HG03095 (cell line): ENCODE measurements around the gene VSIR.

Experiments
- ATAC-seq: cut with Tn5 transposase; IDR thresholded peaks from one replicate; pipeline ENCODE4 v1.9.1; 2021; ENCODE audit warnings: moderate library complexity; ENCODE audit not compliant: unreplicated experiment

VSIR gene

DNA sequence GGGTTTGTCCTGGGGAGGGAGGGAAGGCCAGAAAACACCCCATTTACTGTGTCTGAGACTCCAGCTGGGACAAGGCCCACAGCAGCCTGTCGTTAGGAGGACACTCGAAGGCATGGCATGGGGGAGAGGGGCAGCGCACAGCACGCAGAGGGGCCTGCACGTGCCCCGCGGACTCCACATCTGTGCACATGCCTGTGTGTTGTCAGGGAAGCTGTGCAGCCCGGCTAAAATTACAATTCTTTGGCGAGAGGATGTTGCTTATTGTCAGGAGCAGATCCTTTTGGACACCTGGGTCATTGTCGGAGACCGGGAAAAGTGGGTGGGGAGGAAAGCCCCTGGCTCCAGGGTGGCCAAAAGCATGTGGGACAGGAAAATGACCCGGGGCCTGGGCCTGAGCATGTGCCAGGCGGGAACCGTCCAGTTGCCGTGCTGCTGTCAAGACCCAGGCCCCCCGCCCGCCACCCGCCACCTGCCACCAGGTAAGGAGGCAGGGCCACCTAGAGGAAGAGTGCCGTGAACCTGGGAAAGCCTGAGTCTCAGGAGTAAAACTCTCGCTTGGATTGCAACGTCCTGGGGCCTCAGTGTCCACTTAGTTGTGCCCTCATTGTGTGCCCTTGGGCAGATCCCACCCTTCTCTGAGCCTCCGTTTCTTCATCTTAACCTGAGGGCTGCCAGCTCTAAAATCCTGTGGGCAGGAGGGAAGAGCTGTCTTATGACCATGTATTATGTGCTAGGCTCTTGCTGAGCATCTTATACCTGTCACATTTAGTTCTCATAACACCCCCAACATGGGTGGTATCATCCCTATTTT, 7.2 kb downstream of the VSIR start:
- ATAC-seq = no peak

DNA sequence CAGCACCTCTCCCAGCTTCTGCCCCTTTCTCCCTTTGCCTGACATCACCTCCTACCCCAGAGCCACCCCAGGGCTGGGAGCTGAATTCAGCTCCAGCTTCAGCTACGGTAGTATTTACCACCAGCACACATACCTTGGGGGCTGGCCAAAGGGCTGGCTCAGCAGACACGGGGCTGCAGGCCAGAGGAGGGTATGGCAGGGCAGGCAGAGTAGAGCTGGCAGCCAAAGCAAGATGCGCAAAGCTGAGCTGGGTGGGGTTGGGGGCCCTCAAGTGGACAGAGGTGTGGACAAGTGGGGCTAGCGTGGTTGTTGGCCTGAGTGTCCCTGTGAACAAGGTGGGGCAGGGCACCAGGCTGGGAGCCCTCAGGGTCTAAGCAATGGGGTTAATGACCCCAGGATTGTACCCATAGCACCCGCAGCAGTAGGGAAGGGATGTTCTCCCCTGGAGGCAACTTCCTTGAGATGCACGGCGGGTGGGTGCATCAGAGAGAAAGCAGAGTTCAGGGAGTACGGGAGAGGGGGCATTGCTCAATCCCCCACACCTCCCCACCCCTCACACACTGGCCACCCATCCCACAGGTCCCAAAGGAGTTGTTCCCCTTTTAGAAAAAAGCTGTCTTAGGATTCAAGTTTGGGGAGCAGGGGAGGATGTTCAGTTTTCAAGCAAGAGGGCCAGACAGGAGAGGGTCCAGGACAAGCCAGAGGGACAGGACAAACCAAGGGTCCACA, 8.0 kb downstream of the VSIR start:
- ATAC-seq = no peak

DNA sequence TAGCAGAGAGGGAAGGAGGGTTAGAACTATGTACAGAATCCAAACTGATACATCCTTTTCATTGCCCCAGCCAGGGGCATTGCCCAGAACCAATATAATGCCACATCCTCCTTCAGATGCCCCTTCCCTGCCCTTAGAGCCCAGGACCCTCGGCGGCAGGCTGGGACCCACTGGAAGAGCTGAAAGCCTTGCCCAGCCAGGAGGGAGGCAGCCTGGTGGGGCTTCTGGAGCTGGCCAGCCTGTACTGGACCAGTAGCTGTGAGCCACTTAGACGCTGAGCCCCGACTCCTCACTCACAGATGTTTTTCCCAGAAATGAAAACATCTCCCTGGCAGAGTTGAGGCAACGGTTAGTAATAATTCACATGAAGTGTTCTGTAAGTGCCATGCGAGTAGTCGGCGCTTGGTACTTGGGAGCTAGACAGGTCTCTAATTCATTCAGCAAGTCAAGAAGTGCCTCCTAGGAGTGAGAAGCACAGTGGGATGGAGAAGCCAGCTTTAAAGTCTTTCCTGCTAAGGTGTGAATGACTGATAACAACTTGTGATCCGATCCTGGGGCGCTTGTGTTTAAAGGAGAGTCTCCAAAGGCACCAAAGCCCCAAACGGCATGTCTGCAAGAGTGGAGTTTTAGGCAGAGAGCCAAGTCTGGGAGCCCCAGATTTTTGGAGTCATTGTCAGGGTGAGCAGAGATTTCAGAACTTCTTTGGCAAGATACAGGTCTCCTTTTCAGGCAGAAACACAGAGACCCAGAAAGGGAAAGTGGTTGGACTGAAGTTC, 9.8 kb downstream of the VSIR start:
- no peak for ATAC-seq

DNA sequence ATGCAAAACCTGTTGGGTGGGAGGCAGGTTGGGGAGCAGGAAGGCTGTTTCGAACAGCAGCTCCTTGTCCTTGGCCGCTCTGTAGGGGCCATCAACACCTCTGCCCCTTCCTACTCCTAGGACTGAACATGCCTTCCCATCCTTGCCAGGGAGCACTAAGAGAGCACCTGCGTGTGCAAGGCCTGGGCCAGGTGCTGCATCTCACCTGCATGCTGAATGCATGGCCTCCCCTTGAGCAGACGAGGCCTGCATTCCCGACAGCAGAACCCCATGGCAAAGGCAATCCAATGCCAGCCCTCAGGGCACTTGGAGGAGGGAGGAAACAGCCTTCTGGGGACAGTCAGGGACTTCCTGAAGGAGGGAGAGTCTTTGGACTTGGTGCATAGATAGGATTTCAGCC, 11.0 kb downstream of the VSIR start:
- no peak for ATAC-seq

DNA sequence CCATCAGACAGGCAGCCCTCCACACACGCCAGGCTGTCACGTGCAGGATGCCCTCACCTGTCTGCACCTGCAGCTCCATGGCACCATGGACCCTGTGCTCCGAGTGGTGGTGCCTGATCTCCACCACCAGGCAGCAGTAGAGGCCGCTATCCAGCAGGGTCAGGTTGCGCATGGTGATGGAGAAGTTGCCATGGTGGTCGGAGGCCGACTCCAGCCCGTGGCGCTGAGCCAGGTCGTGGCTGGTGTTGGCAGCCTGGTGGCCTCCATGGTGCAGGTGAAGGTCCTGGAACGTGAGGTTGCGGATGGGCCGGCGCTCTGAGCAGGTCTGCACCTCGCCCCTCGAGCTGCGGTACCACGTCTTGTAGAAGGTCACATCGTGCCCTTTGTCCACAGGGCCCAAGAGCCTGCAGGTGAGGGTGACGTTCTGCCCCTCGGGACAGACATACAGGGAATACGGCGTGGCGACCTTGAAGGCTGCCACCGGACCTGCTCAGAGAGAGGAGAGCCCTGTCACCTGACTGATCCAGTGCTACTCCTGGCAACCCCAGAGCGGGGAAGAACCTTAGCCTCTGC, 11.7 kb downstream of the VSIR start:
- no peak for ATAC-seq

DNA sequence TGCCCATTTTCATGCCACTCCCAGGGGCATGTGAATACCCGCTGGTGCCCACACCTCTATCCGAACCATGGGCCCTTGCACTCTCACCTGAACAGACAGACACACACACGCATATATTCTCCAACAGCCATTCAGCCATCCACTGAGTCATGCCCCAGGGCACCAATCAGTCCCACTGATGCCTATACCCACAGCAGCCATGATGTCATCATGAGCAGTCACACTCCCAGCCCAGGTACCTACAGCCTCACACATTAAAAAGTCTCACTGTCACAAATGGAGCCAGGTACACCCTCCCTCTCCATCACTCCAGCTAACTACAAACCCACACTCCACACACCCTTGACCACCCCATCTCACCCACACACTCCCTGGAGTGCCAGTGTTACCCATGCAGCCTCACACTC, 12.2 kb downstream of the VSIR start:
- no peak for ATAC-seq

DNA sequence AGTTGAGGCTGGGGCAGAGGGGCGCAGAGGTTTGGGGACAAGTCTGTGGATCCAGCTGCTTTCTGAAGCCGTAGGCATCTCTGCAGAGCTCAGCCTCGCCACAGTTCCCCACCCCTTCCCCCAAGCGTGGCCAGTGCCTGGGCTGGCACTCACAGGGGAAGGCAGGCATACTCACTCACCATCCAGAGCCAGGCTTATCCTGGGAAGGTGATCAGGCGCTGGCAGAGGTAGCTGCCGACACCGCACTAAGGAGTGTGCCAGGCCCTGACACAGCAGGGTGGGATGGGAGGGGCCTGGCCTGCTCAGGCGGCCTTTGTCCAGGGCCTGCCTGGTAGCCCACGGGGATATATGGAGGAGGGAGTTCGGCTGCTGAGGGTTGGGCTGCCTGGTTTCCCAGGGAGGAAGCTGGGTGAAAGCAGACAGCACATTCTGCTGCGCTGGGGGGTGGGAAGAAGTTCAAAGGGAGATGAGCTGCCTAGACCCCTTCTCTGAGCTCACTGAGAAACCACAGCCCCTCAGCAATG, 15.9 kb downstream of the VSIR start:
- no peak for ATAC-seq

DNA sequence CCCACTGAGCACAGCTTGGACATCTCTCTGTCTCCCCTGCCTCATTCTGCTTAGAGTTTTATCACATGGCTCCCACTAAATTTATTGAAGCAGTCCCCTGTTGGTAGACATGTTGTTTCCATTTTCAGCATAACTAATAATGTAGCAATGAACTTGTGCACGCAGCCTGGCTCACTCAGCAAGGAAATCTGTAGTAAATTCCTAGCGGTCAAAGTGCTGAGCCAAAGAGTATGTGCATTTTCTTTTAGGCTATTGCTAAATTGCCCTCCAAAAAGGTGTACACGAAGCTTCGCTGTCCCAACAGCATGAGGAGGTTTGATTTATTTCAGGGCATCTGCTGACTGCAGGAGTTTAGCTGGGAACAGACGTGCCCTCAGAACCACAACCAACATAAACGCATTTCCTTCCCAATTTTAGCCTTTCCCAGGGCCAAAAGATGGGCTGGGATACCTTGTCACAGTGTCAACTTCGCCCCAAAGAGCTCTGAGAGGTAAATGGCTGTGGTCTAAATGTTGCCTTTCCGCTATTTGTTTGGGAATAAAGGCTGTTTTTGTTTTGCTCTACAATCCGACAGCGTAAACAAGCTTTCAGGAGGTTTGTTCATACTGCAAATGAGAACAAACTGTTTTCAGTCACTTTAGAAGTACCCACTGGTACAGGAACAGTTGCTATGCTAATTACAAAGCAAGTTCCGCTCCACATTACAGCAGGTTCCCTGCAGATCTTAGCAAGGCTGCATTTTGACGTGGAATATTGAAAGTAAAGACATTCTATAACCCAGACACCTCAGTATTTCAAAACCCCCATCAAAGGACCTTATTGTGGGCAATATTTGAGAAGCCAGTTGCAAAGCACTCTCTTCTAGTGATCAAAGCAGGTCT, 16.8 kb downstream of the VSIR start:
- no peak for ATAC-seq

DNA sequence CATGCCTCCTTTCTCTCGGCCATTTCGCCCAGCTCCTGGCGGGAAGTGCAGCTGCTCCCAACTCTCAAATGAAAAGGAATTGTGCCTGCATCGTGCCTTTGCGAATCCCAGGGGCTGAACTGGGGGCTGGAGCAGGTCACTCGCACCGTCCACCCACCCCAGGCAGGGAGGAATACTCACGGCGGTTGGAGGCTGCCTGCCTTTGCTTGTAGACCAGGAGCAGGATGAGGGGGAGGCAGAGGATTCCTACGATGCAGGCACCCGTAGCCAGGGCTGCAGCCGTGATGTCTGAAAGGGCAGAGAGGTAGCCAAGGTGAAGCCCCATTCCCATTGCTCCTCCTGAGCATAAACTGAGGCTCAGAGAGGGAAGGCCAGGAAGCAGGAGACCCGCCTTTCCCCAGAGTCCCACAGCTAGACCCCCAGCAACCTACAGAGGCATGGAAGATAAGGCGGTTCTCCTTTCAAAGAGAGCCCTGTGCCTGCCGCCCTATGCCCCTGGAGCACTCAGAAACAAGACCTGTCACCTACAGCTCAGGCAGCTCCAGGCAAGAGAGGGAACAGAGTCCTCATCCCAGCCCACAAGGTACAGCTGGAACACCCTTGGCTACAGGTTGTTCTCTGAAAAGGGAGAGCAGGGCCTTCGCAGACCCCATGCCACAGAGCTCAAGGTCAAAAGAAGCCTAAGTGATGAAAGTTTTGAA, 18.0 kb downstream of the VSIR start:
- no peak for ATAC-seq

DNA sequence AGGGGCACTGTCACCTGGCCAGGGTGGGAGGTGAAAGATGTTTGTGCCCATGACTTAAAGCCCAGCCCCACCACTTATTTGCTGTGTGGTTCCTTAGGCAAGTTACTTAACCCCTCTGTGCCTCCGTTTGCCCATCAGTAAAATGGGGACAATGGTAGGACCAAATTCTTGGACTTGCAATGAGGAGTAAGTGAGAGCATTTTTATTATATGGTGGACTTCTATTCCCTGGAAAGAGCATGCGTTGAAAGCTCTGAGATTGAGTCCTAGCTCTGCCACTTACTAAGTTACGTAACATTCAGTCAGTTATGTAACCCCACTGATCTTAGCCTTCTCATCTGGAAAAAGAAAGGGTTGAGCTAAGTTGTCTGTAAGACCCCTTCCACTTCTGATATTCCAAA, 18.8 kb downstream of the VSIR start:
- ATAC-seq = no peak

DNA sequence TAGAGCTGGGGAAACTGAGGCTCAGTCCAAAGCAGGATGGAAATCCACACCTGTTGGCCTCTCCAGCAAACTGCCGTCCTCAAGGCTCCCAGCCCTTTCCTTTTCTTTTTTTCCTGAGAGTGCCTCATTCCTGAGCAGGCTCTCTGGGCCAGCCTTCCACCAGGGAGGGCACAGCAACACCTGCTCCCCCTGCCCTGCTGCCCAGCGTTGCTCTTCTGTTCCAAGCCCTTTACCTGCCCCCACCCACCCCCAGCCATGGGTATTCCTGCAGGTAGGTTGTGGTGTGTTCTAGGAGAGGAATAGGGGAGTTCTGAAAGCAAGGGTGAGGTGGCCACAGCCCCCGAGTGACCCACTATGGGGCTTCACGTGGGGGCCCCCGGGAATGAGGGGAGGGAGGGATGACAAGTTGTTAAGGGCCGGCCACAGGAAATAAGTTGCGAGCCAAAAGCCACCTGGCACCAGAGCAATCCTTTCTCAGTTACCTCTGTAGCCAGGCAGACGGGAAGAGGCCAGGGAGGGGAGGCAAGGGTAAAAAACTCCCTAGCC, 19.3 kb downstream of the VSIR start:
- ATAC-seq = no peak

DNA sequence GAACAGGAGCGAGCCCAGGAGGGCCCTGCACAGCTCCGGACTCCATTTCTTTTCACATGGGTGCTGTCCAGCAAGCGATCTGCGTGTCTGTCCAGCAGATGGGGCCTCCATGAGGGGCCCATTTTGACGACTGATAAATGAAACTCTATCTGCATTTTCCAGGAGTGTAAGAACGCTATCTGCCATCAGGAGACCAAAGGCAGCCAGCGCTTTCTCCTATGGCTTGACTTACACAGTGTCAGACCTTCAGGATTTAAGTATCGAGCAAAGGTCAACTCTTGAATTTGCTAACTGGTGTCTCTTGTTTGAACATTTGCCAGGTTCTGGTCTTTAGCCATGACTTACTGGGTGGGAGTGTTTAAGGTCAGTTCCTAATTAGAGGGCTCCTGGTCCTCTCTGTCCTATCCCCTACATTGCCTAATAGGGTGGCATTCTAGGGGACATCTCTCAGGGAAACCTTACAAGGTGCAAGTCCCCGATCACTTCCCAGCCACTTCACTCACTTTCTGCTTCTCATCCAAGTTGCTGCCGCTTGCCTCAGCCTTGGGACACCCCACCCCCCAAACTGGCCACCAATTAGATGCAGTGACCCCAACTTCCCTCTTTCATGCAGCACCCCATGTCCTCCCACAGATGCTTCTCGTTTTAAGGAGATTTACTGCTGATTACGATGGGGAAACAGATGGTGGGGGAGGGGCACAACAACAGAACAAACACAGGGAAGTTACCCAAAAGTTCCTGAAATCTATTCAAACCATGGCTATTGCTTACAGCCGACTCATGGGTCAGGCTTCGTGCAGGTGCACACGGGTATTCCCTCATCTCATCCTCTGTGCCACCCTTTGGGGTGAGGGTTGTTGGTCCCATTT, 20.0 kb downstream of the VSIR start:
- no peak for ATAC-seq

DNA sequence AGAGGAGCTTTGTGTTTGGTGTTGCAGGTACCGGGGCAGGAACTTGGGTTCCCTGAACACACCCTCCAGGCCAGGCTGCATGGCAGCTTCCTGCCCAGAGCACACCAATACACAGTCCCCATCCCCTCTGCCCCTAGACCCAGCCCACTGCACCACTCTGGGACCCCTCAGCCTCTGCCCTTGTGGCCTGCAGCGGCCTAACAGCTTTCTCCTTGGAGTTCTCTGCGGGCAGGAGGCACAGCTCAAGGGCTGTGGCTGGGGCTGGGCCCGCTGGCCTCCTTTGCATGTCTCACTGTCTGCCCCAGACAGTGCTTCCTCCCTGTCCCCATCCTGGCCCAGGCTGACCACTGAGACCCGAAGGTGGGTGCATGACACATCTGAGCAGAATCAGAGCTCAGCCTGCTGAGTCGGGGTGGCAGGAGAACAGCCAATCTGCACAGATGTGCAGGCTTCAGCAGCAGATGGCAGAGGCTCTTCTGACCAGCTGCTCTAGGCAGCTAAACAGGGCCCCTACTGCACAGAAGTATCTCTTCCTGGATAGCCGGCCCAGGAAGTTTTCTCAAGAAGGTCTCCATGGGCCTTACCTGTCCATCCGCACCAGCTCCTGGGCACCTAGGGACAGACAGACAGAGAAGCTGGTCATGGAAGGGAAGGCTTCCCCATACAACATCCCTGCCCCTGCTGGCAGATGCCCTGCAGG, 20.8 kb downstream of the VSIR start:
- ATAC-seq = no peak

DNA sequence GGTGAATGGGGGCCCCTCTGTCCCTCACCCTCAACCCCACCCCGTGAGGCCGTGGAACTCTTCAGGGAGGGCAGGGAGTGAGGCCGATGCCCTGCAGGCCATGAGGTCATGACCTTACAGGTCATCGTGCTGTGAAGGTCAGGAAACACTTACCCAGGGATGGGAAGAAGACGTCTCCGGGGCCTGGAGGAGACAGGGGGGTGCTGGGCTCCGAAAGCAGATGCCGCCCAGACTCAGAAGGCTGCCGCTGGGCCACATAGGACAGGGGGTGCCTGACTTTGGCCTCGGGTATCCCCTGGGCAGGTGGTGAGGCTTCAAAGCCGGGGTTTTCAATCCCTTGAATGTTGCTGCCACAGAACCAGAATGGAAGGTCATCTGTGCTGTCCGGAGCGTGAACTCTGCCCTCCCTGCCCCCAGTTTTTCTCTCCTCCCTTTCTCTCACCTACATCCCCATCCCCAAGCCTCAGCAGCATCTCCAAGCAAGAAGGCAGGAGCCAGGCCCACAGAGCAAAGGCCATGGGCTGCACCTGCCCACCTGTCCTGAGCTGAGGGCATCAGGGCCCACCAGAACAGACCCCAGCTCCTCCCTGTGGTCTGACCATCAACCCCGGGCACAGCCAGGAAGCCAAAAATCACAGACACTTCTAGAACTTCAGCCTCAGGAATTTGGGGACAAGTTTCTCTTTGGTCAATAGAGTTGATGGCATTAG, 21.6 kb downstream of the VSIR start:
- ATAC-seq = no peak

DNA sequence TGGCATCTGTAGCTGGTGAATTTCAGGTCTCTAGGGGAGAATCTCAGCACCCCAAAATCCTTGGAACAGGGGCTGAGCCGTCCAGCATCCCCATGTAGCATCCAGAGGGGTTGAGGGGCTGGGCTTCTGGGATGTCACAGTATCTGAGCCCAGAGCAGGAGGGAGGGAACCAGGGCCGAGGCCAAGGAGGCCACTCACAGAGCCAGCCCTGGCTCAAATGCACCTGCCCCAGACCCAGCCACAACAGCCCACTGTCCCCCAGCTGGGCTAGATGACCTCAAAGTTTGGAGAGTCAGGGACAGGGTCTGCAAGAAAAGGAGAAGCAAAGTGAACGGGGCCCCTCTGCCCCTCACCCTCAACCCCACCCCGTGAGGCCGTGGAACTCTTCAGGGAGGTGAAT, 22.3 kb downstream of the VSIR start:
- no peak for ATAC-seq

DNA sequence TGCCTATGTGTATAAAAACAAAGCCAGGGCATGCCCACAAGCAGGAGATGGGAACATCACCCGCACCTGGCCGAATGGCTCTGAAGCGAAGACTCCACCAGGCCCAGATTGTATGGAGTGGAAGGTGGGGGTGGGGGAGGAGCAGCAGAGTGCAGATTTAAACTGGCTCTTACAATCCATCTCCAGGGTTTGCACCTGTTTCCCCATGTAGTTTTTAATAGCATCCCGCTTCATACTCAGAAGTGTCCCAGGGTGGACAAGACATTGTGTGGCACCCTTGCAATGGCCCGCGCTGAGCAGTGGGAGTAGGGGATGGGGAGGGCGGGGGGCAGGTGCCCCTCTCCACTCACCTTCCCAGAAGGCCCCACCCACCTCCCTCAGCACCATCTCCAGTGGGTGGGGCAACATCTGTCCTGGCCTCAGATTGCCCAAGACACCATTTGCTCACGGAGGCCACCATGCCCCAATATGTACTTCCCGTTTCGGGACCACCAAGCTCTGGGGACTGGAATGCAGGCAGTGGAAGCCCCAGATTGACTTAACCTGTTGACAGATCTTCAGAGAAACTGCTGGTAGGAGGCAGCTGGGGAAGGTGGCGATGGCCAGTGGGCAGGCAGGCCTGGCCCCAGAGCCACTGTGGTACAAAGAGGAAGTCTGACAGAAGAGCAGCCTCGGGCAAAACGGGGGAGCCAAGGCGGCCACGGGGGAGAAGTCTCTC, 23.0 kb downstream of the VSIR start:
- no peak for ATAC-seq
